CMK (cell line): Measurements from ENCODE around the gene FAM162B.
"Not testable (repeated sequence)": the region's sequence is repeated elsewhere in the genome, so short reads cannot be mapped to it uniquely, and the experiment has no call there.

Source experiments
- DNase-seq: peaks from one replicate; pipeline ENCODE4 v3.0.0-alpha.2; 2010; ENCODE audit warnings: low read depth

FAM162B gene

GRCh38 chr6:116726947-116727346 lies 38.6 kb downstream of the FAM162B start:
- DNase-seq: no peak

GRCh38 chr6:116714761-116715160 lies 50.8 kb downstream of the FAM162B start:
- DNase-seq: no peak

GRCh38 chr6:116714296-116714695 lies 51.2 kb downstream of the FAM162B start:
- no peak for DNase-seq

- no peak for DNase-seq
Observed at GRCh38 chr6:116705917-116706316, 59.6 kb downstream of the FAM162B start.

GRCh38 chr6:116703888-116704287 lies 61.6 kb downstream of the FAM162B start:
- not testable (repeated sequence) for DNase-seq
